ENCODE data around the gene GLOD5.

The GLOD5 gene

DNA sequence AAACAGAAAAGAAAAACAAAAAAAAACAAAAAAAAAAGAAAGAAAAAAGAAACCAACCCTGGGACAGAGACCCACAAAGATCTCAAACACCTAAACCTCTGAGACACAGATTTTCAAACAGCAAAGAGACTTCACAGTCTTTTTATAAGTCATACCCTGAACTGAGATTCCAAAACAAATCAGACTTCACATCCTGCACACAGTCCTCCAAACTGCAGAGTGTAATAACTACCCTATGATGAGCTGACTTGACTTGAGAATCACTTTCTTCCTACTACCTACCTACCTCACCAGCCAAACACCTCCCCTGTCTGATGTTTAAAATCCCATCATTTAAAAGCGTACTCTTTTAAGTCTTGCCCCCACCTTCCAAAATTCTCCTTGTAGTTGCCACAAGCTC is 25.2 kb upstream of the GLOD5 start:
- peak overlapping the region; percentile 74 for H3K4me2 ChIP-seq (ENCODE audit: low read length)
- H3K4me3 ChIP-seq (ENCODE audit: low read length) = peak overlapping the region; percentile 61

GRCh38 chrX:48736878-48737212 is 24.7 kb upstream of the GLOD5 start:
- Histone ChIP-seq H3K36me3 (ENCODE audit: insufficient read depth, low read length) (no peaks in the 10 kb centered on the region), H3K9ac (ENCODE audit: low read depth, low read length) (peak overlapping the region; percentile 42), H3K9me3 (replicated peaks; ENCODE audit: low read length) (no peaks in the 10 kb centered on the region), H3K27me3 (ENCODE audit: control insufficient read depth, insufficient read depth, low read length) (no peaks in the 10 kb centered on the region), H3K4me1 (ENCODE audit: control insufficient read depth, insufficient read depth, low read length) (peaks cover 3% of the 10 kb centered on the region), H3K4me2 (ENCODE audit: low read length) (peak overlapping the region; percentile 74), H3K4me3 (ENCODE audit: low read length) (peak overlapping the region; percentile 61)

More for the DNA sequence above, 25.2 kb upstream of the GLOD5 start:
- Histone ChIP-seq H3K9me3 (replicated peaks; ENCODE audit: low read length) (no peaks in the 10 kb centered on the region), H3K9ac (ENCODE audit: low read depth, low read length) (no peak overlapping the region), H3K4me1 (ENCODE audit: control insufficient read depth, insufficient read depth, low read length) (peaks cover 3% of the 10 kb centered on the region), H3K36me3 (ENCODE audit: insufficient read depth, low read length) (no peaks in the 10 kb centered on the region), H3K27me3 (ENCODE audit: control insufficient read depth, insufficient read depth, low read length) (no peaks in the 10 kb centered on the region)

DNA sequence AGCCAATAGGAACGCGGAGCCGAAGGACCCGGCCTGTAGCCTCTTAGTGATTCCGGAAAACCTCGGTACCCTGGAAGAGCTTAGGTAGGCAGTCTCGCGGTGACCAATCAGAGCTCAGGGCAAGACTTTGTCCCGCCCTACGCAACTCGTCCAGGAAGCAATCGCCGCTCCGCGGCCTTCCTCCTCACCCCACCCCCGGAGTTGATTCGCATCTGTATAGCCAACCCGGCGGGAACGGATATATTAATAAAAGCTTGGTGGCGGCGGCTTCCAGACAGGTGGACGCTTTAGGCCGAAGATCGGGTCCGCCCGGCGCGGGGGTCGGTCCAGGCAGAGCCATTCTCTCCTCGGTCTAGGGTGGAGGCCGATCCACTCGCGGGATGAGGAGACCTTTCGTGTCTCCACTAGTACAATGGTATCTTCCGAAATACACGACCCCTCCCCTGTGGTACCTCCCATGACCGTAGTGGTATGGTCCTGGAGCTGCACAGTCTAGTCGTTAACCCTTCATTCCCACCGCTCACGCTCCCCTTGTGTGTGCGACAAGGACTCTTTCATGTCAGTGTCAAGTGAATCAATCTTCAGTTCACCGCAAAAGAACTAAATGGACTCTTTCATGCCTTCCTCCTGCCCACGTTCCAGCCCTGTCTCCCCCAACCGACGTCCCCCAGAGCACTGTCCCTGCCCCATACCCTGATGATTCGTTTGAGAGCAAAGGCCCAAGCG is 24.2 kb upstream of the GLOD5 start:
- Histone ChIP-seq H3K9me3 (replicated peaks; ENCODE audit: low read length) (no peaks in the 10 kb centered on the region), H3K9ac (ENCODE audit: low read depth, low read length) (peak overlapping the region; percentile 89), H3K4me1 (ENCODE audit: control insufficient read depth, insufficient read depth, low read length) (peaks cover 3% of the 10 kb centered on the region), H3K4me2 (ENCODE audit: low read length) (peak overlapping the region; percentile 77), H3K4me3 (ENCODE audit: low read length) (peak overlapping the region; percentile 75), H3K36me3 (ENCODE audit: insufficient read depth, low read length) (no peaks in the 10 kb centered on the region), H3K27me3 (ENCODE audit: control insufficient read depth, insufficient read depth, low read length) (no peaks in the 10 kb centered on the region)

DNA sequence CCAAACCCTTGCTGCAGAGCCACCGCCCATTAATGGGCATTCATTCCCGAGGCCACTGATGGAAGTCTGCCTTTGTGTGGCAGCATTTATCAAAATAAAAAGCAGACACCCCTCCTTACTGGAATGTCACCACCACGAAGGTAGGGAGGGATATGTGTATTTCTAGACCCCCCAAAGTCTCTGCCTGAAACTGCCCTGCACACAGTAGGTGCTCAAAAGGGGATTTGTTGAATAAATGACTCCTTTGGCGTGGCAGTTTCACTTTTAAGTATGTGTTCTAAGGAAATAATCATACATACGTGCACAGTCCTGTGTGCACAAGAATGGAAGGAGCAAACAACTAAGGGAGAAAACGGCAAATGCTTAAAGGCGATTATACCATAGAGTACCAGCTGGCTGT is 23.6 kb upstream of the GLOD5 start:
- Histone ChIP-seq H3K4me2 (ENCODE audit: low read length) (peak overlapping the region; percentile 77), H3K36me3 (ENCODE audit: insufficient read depth, low read length) (no peaks in the 10 kb centered on the region), H3K9me3 (replicated peaks; ENCODE audit: low read length) (no peaks in the 10 kb centered on the region), H3K27me3 (ENCODE audit: control insufficient read depth, insufficient read depth, low read length) (no peaks in the 10 kb centered on the region), H3K9ac (ENCODE audit: low read depth, low read length) (peak overlapping the region; percentile 89), H3K4me3 (ENCODE audit: low read length) (peak overlapping the region; percentile 75), H3K4me1 (ENCODE audit: control insufficient read depth, insufficient read depth, low read length) (peaks cover 3% of the 10 kb centered on the region)

GRCh38 chrX:48741834-48742233 is 19.7 kb upstream of the GLOD5 start:
- Histone ChIP-seq H3K9ac (ENCODE audit: low read depth, low read length) (no peak overlapping the region), H3K4me2 (ENCODE audit: low read length) (no peak overlapping the region), H3K9me3 (replicated peaks; ENCODE audit: low read length) (no peaks in the 10 kb centered on the region), H3K27me3 (ENCODE audit: control insufficient read depth, insufficient read depth, low read length) (no peaks in the 10 kb centered on the region), H3K4me1 (ENCODE audit: control insufficient read depth, insufficient read depth, low read length) (peaks cover 3% of the 10 kb centered on the region), H3K4me3 (ENCODE audit: low read length) (no peak overlapping the region), H3K36me3 (ENCODE audit: insufficient read depth, low read length) (no peaks in the 10 kb centered on the region)

GRCh38 chrX:48745222-48745621 is 16.3 kb upstream of the GLOD5 start:
- H3K27me3 ChIP-seq (ENCODE audit: control insufficient read depth, insufficient read depth, low read length) = peaks cover 3% of the 10 kb centered on the region
- H3K4me1 ChIP-seq (ENCODE audit: control insufficient read depth, insufficient read depth, low read length) = no peaks in the 10 kb centered on the region
- H3K4me3 ChIP-seq (ENCODE audit: low read length) = no peak overlapping the region
- no peak overlapping the region for H3K9ac ChIP-seq (ENCODE audit: low read depth, low read length)
- H3K4me2 ChIP-seq (ENCODE audit: low read length) = no peak overlapping the region
- H3K36me3 ChIP-seq (ENCODE audit: insufficient read depth, low read length) = no peaks in the 10 kb centered on the region
- H3K9me3 ChIP-seq (replicated peaks; ENCODE audit: low read length) = no peaks in the 10 kb centered on the region

- Histone ChIP-seq H3K4me2 (ENCODE audit: low read length) (no peak overlapping the region), H3K4me1 (ENCODE audit: control insufficient read depth, insufficient read depth, low read length) (no peaks in the 10 kb centered on the region), H3K36me3 (ENCODE audit: insufficient read depth, low read length) (no peaks in the 10 kb centered on the region), H3K27me3 (ENCODE audit: control insufficient read depth, insufficient read depth, low read length) (peaks cover 4% of the 10 kb centered on the region), H3K9ac (ENCODE audit: low read depth, low read length) (no peak overlapping the region), H3K9me3 (replicated peaks; ENCODE audit: low read length) (no peaks in the 10 kb centered on the region), H3K4me3 (ENCODE audit: low read length) (no peak overlapping the region)
Measured at GRCh38 chrX:48747415-48748016, 14.0 kb upstream of the GLOD5 start.

DNA sequence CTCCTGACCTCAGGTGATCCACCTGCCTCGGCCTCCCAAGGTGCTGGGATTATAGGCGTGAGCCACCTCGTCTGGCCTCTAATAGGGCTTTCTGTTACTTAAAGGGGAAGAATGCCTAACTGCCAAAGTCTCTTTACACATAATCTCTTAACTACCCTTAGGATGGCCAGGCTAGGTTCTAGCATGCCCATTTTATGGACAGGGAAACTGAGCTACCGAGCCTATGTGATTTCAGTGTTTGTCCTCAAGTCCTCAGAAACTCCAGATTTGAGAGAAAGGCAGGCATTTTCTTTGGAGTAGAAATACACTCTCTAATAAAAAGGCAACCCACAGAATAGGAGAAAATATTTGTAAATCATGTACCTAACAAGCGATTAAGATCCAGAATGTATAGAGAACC is 12.4 kb upstream of the GLOD5 start:
- no peaks in the 10 kb centered on the region for H3K9me3 ChIP-seq (replicated peaks; ENCODE audit: low read length)
- peaks cover 9% of the 10 kb centered on the region for H3K27me3 ChIP-seq (ENCODE audit: control insufficient read depth, insufficient read depth, low read length)
- no peak overlapping the region for H3K4me3 ChIP-seq (ENCODE audit: low read length)
- H3K4me1 ChIP-seq (ENCODE audit: control insufficient read depth, insufficient read depth, low read length) = no peaks in the 10 kb centered on the region
- no peak overlapping the region for H3K9ac ChIP-seq (ENCODE audit: low read depth, low read length)
- no peak overlapping the region for H3K4me2 ChIP-seq (ENCODE audit: low read length)
- H3K36me3 ChIP-seq (ENCODE audit: insufficient read depth, low read length) = no peaks in the 10 kb centered on the region

DNA sequence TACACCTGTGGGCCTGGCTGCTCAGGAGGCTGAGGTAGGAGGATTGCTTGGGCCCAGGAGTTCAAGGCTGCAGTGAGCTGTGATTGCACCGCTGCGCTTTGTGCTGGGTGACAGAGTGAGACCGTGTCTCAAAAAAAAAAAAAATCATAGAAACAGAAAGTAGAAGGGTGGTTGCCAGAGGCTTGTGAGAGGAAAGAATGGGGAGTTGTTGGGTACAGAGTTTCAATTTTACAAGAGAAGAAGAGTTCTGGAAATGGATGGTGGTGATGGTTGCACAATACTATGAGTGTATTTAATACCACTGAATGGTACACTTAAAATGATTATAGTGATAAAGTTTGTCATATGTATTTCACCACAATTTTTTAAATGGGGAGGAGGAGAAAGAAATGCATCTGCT is 10.2 kb upstream of the GLOD5 start:
- Histone ChIP-seq H3K36me3 (ENCODE audit: insufficient read depth, low read length) (no peaks in the 10 kb centered on the region), H3K27me3 (ENCODE audit: control insufficient read depth, insufficient read depth, low read length) (peaks cover 12% of the 10 kb centered on the region), H3K9ac (ENCODE audit: low read depth, low read length) (no peak overlapping the region), H3K4me3 (ENCODE audit: low read length) (no peak overlapping the region), H3K4me1 (ENCODE audit: control insufficient read depth, insufficient read depth, low read length) (no peaks in the 10 kb centered on the region), H3K4me2 (ENCODE audit: low read length) (no peak overlapping the region), H3K9me3 (replicated peaks; ENCODE audit: low read length) (no peaks in the 10 kb centered on the region)

- H3K36me3 ChIP-seq (ENCODE audit: insufficient read depth, low read length) = no peaks in the 10 kb centered on the region
- no peak overlapping the region for H3K4me3 ChIP-seq (ENCODE audit: low read length)
- no peaks in the 10 kb centered on the region for H3K9me3 ChIP-seq (replicated peaks; ENCODE audit: low read length)
- no peaks in the 10 kb centered on the region for H3K4me1 ChIP-seq (ENCODE audit: control insufficient read depth, insufficient read depth, low read length)
- no peak overlapping the region for H3K9ac ChIP-seq (ENCODE audit: low read depth, low read length)
- H3K4me2 ChIP-seq (ENCODE audit: low read length) = no peak overlapping the region
- peaks cover 12% of the 10 kb centered on the region for H3K27me3 ChIP-seq (ENCODE audit: control insufficient read depth, insufficient read depth, low read length)
Measured at GRCh38 chrX:48752498-48752897, 9.0 kb upstream of the GLOD5 start.

GRCh38 chrX:48753708-48754228 is 7.8 kb upstream of the GLOD5 start:
- Histone ChIP-seq H3K36me3 (ENCODE audit: insufficient read depth, low read length) (no peaks in the 10 kb centered on the region), H3K4me3 (ENCODE audit: low read length) (no peak overlapping the region), H3K27me3 (ENCODE audit: control insufficient read depth, insufficient read depth, low read length) (peaks cover 9% of the 10 kb centered on the region), H3K4me2 (ENCODE audit: low read length) (no peak overlapping the region), H3K4me1 (ENCODE audit: control insufficient read depth, insufficient read depth, low read length) (no peaks in the 10 kb centered on the region), H3K9me3 (replicated peaks; ENCODE audit: low read length) (no peaks in the 10 kb centered on the region), H3K9ac (ENCODE audit: low read depth, low read length) (no peak overlapping the region)

GRCh38 chrX:48754238-48754637 is 7.3 kb upstream of the GLOD5 start:
- Histone ChIP-seq H3K36me3 (ENCODE audit: insufficient read depth, low read length) (no peaks in the 10 kb centered on the region), H3K9me3 (replicated peaks; ENCODE audit: low read length) (no peaks in the 10 kb centered on the region), H3K27me3 (ENCODE audit: control insufficient read depth, insufficient read depth, low read length) (peaks cover 9% of the 10 kb centered on the region), H3K4me2 (ENCODE audit: low read length) (no peak overlapping the region), H3K4me1 (ENCODE audit: control insufficient read depth, insufficient read depth, low read length) (no peaks in the 10 kb centered on the region), H3K4me3 (ENCODE audit: low read length) (no peak overlapping the region), H3K9ac (ENCODE audit: low read depth, low read length) (no peak overlapping the region)

Measured in skeletal muscle satellite cell (primary cell).